Mesenteric fat pad (tissue), 1 donor: Measurements from ENCODE around the gene KIAA1328. TPM values are rescaled to one million over a fixed set of nuclear protein-coding genes. Genes with fewer than 3 reads are reported as not detected.
A peak's percentile ranks its signal among the peaks of the same experiment; 100 is the strongest.

Experiments used
- DNase-seq: peaks from one replicate; pipeline ENCODE4 v3.0.0-alpha.2; 2020; ENCODE audit warnings: low spot score
- total RNA-seq: library from RNA; stranded (reverse); fragmentation: NEBNext Ultra II Directional; extraction: Animal tissue kit (Norgen Biotek cat#: 25700); gene quantifications from one replicate; pipeline ENCODE4 v1.2.1, GENCODE V29; 2021
- donor health status: DM: yes; HTN: yes; CAD: no.

Gene KIAA1328
- total RNA-seq, 1 donor from 2014 or later = 8.0 TPM

DNA sequence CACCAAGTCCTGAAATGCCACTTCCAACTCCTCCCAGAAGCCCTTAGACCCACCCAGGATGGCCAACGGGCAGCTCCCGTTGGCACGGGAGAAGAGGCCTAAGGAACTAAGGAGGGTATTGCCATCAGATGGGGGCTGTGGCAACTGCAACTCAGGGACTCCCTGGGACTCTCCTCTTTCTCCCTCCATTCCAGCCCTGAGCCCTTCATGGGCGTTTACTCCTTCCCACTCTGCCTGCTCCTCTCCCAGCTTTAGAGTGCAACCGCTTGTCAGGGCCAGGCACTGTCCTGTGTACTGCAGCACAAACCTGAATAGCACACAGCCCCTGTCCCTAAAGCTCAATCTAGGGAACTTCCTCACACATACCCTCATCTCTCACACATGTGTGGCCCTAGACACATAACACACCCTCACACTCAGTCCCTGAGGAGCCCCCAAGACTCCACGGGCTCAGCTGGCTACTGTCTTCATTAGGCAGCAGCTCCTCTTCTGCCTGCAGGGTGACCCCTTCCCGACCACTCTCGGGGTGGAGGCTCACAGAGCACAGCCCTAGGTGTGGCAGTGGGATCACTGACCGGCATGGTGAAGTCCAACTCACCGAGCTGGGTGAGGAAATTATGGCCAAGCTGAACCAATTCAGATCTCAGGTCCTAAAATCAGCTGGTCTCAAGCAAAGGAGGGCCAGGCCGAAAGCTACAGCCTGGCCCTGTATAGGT, 420.4 kb downstream of the KIAA1328 start:
- peak; percentile 64 for DNase-seq

DNA sequence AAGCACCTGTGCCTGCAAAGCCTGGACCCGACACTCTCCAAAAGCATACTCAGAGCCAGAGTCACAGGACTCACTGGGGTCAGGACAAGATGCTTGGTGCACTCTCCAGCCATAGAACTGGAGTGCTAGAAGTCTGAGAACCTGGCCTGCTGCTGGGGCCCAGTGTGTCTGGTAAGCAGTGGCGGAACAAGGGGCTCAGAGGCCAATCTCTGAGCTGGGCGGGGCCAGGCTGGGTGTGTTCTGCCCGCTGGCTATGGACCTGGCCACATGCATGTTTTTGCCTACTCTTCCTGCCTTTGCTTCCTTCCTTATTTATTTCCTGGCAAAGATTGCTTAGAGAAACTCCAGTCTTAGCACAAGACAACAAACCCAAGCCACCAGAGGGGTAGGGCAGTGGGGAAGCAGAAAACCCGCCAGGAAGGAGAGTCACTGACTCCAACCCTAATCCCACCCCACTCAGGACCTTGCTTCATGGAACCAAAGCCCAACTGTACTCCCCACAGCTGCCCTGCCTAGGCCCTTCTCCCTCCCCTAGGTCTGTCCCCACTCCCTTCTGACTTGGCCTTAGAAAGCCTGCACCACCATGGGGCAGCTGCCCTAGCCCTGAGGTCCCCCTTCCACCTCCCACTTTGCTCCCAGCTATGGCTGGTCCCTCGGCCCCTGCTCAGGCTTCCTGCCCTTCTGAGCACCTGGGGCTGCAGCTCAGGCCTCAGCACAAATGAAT, 421.1 kb downstream of the KIAA1328 start:
- DNase-seq = peak; percentile 71

DNA sequence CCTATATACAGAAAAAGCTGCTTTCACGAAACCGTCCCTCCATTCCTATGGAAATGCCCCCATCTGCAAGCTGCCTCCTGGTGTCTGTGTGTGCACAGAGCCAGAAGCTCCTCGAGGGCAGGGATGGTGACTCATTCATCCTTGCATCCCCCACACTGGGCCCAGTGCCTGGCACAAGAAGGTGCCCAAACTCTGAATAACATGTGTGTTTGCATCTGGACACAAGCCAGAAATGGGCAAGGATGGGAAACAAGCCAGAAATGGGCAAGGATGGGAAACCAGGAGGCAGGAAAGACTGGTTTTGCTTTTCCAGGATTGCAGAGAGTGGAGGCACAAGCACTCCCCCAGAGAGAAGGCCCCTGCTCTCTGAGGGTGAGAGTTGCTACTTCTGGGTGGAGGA, 422.8 kb downstream of the KIAA1328 start:
- DNase-seq = no peak

DNA sequence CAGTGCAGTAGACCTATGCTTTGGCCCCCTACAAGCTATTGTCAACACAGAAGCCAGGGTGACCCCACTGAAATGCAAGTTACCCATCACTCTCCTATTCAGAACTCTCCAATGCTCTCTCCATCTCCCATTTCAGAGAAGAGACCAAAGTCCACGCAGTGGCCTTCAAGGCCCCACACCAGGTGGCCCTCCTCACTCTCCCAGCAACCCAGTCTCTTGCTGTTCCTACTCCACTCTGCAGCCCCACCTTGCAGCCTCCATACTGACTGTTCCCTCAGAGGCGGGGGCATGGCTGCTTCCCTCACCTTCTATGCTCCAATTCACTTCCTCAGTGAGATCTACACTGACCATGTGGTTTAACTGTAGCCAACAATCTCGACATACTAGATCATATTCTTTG, 423.4 kb downstream of the KIAA1328 start:
- no peak for DNase-seq

DNA sequence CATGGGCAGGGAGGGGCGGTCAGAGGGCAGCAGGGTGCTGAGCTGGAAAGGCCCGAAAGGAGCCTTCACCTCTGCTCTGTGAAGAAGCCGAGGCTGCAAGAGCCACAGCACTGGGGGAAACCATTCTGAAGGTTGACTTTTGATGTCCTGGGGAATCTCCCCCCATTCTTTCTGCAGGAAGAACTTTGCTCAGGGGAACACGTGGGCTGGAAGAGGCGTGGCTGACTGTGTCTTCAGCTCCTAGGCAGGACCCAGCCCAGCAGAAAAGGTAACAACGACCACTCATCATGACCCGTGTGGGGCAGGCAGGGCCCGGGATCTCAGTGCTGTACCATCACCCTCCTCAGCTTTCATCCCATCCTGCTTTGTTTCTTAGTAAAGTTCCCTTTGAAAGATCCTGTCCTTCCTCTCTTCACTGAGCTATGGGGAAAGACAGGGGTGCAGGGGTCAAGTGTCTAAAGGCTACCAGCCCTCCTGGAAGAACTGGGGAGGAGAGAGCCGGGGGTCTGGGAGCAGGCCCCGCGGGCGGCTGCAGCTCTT, 424.0 kb downstream of the KIAA1328 start:
- no peak for DNase-seq

DNA sequence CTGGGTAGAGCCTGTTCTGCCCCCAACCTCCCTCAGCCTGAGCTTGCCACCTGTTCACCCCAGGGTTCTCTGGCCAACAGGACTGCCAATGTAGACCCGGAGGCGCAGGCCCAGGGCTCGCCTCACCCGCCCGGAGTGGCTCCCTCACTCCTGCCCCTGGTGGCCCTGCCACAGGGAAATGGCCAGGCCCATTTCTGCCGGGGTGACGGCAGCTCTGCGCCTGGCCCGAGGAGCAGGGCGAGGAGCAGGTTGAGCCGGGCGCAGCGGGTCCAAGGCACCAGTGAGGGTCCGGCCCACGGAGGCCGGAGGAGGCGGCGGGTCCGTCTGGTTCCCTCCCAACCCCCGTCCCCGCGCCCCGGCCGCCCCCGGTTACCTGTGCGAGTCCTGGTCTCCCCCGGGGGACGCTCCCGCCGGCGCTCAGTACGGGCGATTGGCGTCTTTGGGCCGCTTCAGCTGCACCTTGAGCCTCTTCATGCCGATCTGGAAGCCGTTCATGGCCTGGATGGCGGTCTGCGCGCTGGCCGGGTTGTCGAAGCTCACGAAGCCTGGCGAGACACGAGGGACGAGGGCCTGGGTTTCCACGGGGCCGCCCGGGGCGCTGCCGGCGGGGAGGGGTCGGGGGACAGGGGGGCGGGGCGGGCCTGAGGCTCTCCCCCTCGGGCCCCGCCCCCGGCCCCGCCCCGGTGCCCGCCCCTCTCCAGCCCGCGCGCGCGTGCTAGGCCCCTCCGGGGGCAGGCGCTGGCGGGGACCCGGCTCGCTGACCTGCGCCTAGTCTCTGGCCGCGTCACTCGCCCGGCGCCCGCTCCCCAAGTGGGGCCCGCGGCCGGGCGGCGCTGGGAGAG, 424.7 kb downstream of the KIAA1328 start:
- DNase-seq = no peak

DNA sequence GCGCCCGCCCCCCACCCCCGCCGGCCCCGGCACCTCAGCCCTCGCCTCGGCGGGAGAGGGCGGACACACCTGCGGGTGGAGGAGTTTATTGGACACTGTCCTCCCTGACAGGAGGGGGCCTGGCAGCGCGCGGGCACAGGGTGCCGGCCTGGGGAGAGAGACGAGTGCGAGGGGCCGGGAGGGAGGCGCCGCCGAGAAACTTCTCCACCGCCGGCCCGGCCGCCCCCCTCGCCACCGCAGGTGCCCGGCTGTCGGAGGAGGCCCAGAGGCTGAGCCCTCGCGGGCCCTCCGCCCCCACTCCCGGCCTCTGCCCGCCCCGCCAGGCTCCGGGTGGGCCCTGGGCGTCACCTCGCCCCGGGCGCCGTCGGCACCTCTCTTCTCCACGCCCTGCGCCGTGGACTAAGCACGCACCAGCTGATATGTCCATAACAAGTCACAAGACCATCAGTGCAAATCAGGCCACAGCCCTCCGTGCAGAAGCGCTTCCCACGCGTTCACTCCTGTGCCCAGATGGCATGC, 425.4 kb downstream of the KIAA1328 start:
- DNase-seq = no peak

DNA sequence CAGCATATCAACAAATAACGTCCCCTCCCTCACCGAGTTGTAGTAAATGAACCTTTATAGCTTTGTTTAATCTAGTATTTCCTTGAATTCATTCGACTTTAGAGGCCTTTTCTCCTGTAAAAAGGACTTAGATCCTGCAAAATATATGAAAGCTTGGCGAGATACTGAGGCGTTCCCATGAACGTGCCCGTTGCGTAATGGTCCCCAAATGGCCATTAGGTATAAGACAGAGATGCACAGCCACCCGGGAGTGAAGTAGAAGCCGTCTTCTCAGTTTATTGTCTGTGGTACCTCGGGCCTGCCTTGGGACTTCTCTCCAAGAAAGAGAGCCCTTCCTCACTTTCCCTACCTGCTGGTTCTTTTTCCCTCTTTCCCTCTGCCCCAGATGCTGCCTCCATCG, 426.0 kb downstream of the KIAA1328 start:
- no peak for DNase-seq

DNA sequence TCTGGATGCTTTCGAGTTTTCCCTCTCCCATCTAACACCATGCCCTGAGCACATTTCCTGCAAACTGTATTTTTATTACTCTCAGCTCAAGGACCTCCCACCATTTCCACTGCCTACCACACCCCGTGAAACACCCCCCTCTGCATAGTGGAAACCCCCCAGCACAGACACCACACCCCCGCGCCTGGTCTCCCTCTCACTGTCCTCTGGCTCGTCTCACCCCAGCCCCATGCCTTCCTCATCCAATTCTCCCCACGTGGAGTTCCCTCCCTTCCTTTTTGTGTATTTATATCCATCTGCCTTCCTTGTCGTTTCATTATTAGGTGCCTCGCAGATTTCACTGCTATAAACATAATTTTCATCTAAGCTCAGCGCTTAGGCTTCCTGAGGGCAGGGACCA, 429.2 kb downstream of the KIAA1328 start:
- DNase-seq = no peak

DNA sequence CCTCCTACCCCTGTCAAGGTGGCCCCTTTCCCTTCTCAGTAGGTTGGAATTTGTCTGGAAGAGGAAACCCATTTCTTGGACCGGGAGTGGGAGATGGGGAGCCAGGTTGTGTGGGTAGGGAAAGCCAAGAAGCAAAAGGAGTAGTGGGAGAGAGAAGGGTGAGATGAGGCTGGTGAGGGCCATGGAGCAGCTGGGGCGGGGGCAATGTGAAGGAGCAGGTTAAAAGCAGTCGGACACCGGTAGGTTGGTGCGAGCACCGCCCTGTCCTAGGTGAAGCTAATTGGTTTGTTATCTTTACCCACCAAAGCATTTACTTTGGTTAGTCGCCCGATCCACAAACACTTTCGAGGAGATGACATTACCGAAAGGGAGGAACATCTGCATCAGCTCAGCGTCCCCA, 429.9 kb downstream of the KIAA1328 start:
- DNase-seq = no peak

DNA sequence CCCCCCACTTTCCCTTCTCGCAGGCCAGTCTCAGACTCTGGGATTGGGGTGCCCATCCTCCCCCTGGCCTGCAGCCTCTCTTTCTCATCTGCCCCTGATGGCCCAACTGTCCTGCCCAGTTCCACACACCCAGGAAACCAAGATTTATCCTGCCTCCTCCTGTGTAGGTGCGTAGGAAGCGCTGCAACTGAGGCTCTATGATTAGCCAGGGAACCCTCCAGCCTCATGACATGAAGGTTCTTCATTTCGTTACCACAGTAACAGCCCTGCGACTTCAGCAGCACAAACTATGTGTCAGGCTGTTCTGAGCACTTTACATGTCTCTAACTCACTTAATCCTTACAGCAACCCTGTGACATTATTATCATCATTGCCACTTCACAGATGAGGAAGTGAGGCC, 430.8 kb downstream of the KIAA1328 start:
- no peak for DNase-seq

DNA sequence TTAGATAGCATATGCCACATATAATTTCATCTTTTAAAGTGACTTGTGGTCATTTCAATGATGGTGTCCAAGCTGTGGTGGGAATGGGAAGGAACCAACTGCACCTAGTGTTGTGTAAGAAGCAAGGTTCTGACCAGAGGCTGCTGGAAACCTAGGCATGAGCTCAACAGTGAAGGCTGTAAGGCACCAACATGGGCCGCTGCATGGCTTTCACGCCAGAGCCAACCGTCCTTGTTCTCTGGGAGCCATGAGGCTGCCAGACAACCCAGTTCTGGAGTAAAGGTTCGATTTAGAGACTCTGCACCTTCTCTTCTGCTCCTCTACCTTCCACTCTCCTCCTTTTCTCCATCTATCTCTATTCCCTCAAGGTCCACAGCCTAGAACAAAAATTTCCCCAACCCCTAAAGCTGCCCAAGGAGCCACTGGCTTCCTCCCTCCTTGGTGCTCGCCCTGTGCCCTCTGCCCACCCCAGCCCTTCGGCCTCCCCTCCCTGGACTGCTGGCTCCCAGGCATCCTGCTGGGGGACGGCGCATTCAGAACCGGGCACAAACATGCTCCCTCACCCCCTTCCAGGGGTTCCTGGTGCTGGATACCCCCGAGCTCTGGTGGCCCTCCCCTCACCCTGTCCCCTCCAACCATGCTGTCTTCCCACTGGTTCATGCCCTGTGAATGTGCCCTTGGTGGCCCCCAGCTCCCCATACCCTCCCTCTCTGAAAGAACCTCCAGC, 431.6 kb downstream of the KIAA1328 start:
- DNase-seq = no peak

DNA sequence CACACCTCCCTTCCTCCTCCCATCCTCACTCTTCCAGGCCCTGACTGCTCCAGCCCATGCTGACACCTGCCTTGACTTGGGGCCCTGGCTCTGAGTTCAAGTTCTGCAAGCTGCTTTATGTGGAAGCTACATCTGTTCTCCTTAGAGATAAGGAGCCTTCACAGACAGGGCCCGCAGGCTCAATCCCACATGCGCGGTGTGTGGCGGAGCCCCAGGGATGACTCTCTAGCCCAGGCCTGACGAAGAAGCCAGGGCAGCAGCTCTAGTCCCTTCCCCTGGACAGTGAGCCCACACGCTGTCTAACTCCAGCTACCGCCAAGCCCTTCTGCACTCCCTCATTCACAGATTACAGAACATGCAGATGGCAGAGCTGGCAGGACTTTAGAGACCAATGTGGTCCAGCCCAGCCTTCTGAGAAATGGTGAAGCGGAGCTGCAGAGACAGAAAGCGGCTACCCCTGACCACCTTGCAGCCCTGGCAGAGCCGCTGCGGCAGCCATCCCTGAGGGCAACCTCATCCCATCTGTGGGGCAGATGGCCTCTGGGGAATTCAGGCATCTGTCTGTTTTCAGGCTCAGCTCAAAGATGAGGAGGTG, 432.4 kb downstream of the KIAA1328 start:
- no peak for DNase-seq

DNA sequence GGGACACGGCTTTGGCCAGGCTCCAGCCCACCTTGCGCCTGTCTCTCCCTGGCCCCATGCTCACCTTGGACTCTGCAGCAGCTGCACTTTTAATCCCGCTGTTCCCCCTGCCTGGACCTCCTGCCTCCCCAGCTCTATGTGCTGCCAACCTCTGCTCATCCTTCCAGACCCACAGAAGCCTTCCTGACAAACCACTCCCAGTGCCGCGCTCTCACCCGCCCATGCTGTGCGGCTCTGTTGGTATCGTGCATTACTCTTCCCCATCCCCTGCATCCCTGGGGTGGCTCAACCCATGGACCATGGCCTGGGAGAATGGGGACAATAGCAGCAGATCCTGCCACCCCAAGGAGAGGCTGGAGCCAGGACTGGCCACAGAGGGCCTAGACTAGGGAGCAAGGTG, 433.1 kb downstream of the KIAA1328 start:
- DNase-seq = no peak

DNA sequence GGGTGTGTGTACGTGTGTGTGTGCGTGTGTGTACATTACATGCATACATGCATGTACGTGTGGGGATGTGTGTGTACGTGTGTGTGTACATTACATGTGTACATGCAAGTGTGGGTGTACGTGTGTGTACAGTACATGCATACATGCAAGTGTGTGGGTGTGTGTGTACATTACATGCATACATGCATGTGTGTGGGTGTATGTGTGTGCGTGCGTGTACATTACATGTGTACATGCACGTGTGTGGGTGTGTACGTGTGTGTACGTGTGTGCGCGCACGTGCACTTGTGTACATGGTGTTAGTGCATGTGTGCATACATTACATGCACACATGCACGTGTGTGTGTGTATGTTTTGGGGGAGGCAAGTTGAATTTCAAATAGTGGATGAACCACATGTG, 436.0 kb downstream of the KIAA1328 start:
- DNase-seq = no peak

DNA sequence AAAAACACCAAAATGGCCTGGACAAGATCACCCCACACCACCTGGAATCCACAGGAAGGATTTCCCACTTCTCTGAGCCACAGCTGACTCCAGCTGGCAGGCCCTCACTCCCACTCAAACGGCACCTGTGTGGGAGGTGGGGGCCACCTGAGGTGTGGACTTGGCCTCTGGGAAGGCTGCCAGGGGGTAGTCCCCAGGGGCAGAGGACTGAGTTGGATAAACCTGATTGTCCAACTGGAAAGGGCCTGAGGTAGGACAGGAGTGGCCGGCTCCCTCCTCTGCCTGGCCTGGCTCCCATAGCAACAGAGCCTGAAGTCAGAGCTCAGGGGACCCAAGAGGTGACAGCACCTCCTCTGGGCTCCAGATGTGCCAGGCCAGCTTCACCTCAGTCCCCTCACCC, 436.5 kb downstream of the KIAA1328 start:
- no peak for DNase-seq

DNA sequence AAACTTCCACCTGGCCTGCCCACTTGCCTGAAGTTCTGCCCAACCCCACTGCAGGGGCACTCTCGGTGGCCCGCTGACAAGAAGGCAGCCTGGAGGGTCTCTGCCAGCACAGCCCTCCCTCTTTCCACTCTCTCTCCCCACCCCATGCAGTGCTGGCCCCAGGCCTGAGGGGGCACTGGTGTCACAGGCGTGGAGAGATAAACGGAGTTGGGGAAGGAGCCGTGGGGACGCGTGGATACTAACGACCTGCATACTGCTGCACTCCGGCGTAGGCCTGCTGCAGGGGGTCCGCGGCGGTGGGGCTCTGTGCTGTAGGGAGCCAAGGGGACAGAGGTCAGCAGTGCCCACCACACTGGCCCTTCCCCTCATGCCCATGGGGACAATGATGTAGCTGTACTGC, 437.4 kb downstream of the KIAA1328 start:
- DNase-seq = no peak

DNA sequence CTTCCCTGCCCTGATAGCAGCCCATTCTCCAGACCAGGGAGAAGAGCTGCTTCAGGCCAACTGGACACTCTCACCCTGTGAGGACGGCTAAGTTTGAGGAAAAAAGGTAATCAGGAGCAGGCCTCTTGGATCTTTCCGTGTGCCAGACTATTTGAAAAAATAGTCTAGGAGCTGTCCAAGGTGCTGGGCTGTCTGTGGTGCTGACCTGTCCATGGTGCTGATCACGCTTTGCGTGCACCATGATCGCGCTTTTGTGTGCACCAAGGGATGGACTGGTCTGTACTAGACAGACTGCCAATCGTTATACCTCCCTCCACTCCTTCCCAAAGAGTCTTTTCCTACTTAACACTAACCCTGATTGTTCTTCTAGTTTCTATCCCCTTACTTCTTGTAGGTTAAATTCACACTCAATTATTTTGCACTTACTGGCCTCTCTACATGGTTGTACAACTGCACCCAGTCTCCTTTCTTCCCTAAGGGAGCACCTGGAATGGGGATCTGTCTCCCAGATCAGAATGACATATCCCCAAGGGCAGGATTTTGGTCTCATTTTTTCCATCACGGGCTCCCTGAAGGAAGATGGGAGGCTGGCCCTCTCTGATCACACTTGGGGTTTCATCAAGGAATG, 441.2 kb downstream of the KIAA1328 start:
- DNase-seq = no peak

DNA sequence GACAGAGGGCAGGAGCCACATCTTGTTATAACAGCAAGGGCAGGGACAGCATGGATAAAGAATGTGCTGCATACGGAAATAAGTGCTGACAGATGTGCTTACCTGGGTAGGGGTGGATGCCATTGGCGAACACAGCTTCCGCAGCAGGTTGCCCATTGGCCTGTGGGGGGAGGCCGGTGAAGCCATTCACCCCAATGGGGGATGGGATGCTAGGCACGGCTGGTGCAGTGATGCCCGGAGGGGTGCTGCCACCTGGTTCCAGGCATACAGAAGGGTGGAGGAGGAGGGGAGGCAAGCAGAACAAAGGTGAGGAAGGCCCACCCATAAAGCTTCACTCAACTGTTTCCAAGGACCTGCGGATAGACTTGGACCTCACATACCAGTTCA, 441.7 kb downstream of the KIAA1328 start:
- no peak for DNase-seq

DNA sequence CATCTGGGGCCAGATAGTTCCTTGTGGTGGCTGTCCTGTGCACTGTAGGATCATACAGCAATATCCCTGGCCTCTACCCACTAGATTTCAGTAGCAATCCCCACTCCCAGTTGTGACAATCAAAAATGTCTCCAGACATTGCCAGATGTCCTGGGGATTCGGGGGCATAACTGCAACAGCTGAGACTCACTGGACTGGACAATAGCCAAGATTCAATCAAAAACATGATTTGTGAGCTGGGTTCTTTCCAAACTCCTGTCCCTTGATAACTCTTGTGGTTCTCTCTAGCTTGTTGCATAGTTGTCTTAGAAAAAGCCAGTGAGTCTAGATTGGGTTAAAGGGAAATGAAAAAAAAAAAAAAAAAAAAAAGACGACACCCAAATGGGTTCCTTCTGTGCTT, 443.3 kb downstream of the KIAA1328 start:
- DNase-seq = no peak
